K562 (cell line): Measurements from ENCODE around the gene BCL2L1. TPM values are rescaled to one million over a fixed set of nuclear protein-coding genes. Genes with fewer than 3 reads are reported as not detected.

ENCODE experiments used
- GTF2E2 ChIP-seq: fragments of 200-800 bp; sonication (Bioruptor generic); IDR thresholded peaks from 2 replicates; pipeline ENCODE4 v1.6.1; 2016; ENCODE audit warnings: missing genetic modification characterization, missing compliant biosample characterization
- KLF6 ChIP-seq: fragments of 250-450 bp; sonication (Bioruptor Pico); IDR thresholded peaks from 2 replicates; pipeline ENCODE4 v1.4.0; 2020; ENCODE audit warnings: mild to moderate bottlenecking, moderate library complexity, borderline replicate concordance
- MAZ ChIP-seq, 2 experiments: fragments of 450-650 bp in 1 of 2; sonication (generic) in 1 of 2; formaldehyde crosslinking; IDR thresholded peaks in 1 of 2; conservative IDR thresholded peaks in 1 of 2; 2 replicates each; pipeline versions ENCODE4 v1.4.0 to v1.5.0; 2020; ENCODE audit warnings: mild to moderate bottlenecking in 1 of 2, missing genetic modification reagents in 1 of 2
- POLR2B ChIP-seq: fragments of 450-650 bp; IDR thresholded peaks from 2 replicates; pipeline ENCODE4 v1.6.1; 2018; ENCODE audit warnings: low read depth; ENCODE audit not compliant: partially characterized antibody
- RBFOX2 ChIP-seq: fragments of 200-400 bp; formaldehyde crosslinking; IDR thresholded peaks from 2 replicates; pipeline ENCODE4 v1.6.1; 2017; ENCODE audit warnings: low read depth, mild to moderate bottlenecking, low read length, moderate library complexity
- TCF7L2 ChIP-seq: fragments of 150-350 bp; IDR thresholded peaks from 2 replicates; pipeline ENCODE4 v1.6.1; 2016; ENCODE audit warnings: low read depth, mild to moderate bottlenecking, low read length, moderate library complexity
- YY1 ChIP-seq, 3 experiments: IDR thresholded peaks; 2 replicates each; pipeline ENCODE4 v1.6.1; 2011; ENCODE audit warnings: low read length in 2 of 3, mild to moderate bottlenecking in 2 of 3, moderate library complexity in 2 of 3, borderline replicate concordance in 1 of 3, control low read depth in 1 of 3, low read depth in 1 of 3; ENCODE audit not compliant: insufficient read depth in 3 of 3, insufficient replicate concordance in 2 of 3, control insufficient read depth in 1 of 3, insufficient read length in 1 of 3; ENCODE audit errors: extremely low read depth in 1 of 3
- ZNF282 ChIP-seq: sonication (generic); formaldehyde crosslinking; IDR thresholded peaks from 2 replicates; pipeline ENCODE4 v1.8.1; 2023; ENCODE audit warnings: missing genetic modification reagents
- ZNF76 ChIP-seq: fragments of 250-450 bp; sonication (Bioruptor Pico); IDR thresholded peaks from 2 replicates; pipeline ENCODE4 v1.4.0; 2020; ENCODE audit warnings: mild to moderate bottlenecking, moderate library complexity, borderline replicate concordance
- polyA plus RNA-seq, 8 experiments: library from polyadenylated mRNA; depleted of rRNA in 4 of 8; stranded (reverse) in 5 of 8; unstranded in 3 of 8; fragments of >200 nt; fragmentation: Nextera tagmentation in 2 of 8; fragmentation: Illumina TruSeq in 1 of 8; extraction: Ambion mirVana in 2 of 8; extraction: Trizol in 1 of 8; gene quantifications; 2 replicates each; pipeline versions ENCODE4 v1.2.1 to v1.2.3, GENCODE V29; 2011 to 2014; ENCODE audit warnings: inconsistent platforms in 1 of 8, missing spikeins in 1 of 8
- total RNA-seq, 7 experiments: library from RNA; depleted of rRNA in 6 of 7; stranded (reverse); fragments of >200 nt in 6 of 7; fragmentation: Illumina TruSeq in 2 of 7; extraction: Trizol in 2 of 7; gene quantifications; 2 replicates each; pipeline versions ENCODE4 v1.2.1 to v1.2.3, GENCODE V29; 2011 to 2021; ENCODE audit warnings: low replicate concordance in 1 of 7
- TF ChIP-seq, protein P1 (sequence below), 2 experiments: IDR thresholded peaks in 1 of 2; conservative IDR thresholded peaks in 1 of 2; 2 replicates each; pipeline ENCODE4 v1.6.1; 2016; ENCODE audit warnings: low read depth in 2 of 2, mild to moderate bottlenecking in 1 of 2, missing compliant biosample characterization in 1 of 2, missing genetic modification characterization in 1 of 2, moderate library complexity in 1 of 2
- TF ChIP-seq, protein P2 (sequence below): fragments of 450-650 bp; IDR thresholded peaks from 2 replicates; pipeline ENCODE4 v1.6.1; 2018; ENCODE audit not compliant: partially characterized antibody
- TF ChIP-seq, protein P3 (sequence below): fragments of 450-650 bp; IDR thresholded peaks from 2 replicates; pipeline ENCODE4 v1.6.1; 2016; ENCODE audit warnings: low read depth, mild to moderate bottlenecking, moderate library complexity
- TF ChIP-seq, protein P4 (sequence below): fragments of 450-650 bp; IDR thresholded peaks from 2 replicates; pipeline ENCODE4 v1.6.1; 2017; ENCODE audit warnings: antibody characterized with exemption, mild to moderate bottlenecking

BCL2L1 gene
- total and polyA plus RNA-seq, 9 of the 15 experiments (the other 6 are each of a cell fraction or from before 2014, with no cell fraction given), result 3.3 to 182 (median 120) TPM

DNA sequence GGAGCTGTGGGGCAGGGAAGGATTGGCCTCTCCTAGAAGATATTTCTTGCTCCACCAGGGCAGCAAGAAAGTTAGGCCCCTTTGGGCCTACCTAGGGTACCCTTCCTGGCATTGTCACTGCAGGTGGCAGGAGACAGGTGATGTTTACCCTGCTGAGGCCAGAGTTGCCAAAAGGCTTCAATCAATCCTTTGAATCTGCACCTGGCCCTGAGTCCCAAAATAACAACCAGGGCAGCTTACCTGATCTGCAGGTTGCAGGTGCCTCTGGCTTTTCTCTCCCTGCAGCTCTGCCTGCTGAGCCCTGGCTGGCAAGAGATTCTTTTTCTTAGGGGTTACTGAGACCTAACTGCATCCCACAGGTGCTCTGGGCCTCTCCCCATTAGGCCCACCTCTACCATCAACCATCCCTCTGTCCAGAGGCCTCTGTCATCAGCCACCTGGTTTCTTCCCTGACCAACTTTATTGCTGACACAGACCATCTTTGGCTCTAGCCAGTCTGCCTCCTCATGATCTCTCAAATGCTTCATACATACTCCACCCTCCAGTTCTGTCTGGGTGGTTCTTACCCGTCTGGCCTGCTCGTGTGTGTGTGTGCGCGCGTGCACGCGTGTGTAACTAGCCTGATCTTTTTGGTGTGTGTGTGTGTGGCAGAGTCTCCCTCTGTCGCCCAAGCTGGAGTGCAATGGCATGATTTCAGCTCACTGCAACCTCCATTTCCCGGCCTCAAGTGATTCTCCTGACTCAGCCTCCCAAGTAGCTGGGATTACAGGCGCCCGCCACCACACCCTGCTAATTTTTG is 13.7 kb downstream of the BCL2L1 start (continued):
- TF ChIP-seq, protein P1, sequence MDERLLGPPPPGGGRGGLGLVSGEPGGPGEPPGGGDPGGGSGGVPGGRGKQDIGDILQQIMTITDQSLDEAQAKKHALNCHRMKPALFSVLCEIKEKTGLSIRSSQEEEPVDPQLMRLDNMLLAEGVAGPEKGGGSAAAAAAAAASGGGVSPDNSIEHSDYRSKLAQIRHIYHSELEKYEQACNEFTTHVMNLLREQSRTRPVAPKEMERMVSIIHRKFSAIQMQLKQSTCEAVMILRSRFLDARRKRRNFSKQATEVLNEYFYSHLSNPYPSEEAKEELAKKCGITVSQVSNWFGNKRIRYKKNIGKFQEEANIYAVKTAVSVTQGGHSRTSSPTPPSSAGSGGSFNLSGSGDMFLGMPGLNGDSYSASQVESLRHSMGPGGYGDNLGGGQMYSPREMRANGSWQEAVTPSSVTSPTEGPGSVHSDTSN (CRISPR knock-in tag; IDR thresholded peaks at IDR 0.05; ENCODE audit: low read depth), result no peak
- TF ChIP-seq, protein P1 (tag; conservative IDR thresholded peaks at IDR 0.05; ENCODE audit: low read depth), result no peak
- TF ChIP-seq ZNF76 (CRISPR knock-in tag) (no peak), KLF6 (CRISPR knock-in tag) (no peak), MAZ (CRISPR knock-in tag; conservative IDR thresholded peaks at IDR 0.05 in 1 of 2, IDR thresholded peaks at IDR 0.05 in 1 of 2) (0 out of 4 replicates have a peak, but pooled peaks of 1 of the 2 experiments have one; percentile 15), ZNF282 (CRISPR knock-in tag) (no peak), GTF2E2 (tag) (no peak), YY1 (IDR thresholded peaks at IDR 0.05; ENCODE audit: borderline replicate concordance in 1 of 3, control insufficient read depth in 1 of 3, extremely low read depth in 1 of 3, insufficient read depth in 3 of 3, insufficient read length in 1 of 3, insufficient replicate concordance in 2 of 3, low read depth in 1 of 3, low read length in 2 of 3) (no peak), POLR2B (no peak), RBFOX2 (peak; percentile 49), TCF7L2 (no peak)
- TF ChIP-seq, protein P2, sequence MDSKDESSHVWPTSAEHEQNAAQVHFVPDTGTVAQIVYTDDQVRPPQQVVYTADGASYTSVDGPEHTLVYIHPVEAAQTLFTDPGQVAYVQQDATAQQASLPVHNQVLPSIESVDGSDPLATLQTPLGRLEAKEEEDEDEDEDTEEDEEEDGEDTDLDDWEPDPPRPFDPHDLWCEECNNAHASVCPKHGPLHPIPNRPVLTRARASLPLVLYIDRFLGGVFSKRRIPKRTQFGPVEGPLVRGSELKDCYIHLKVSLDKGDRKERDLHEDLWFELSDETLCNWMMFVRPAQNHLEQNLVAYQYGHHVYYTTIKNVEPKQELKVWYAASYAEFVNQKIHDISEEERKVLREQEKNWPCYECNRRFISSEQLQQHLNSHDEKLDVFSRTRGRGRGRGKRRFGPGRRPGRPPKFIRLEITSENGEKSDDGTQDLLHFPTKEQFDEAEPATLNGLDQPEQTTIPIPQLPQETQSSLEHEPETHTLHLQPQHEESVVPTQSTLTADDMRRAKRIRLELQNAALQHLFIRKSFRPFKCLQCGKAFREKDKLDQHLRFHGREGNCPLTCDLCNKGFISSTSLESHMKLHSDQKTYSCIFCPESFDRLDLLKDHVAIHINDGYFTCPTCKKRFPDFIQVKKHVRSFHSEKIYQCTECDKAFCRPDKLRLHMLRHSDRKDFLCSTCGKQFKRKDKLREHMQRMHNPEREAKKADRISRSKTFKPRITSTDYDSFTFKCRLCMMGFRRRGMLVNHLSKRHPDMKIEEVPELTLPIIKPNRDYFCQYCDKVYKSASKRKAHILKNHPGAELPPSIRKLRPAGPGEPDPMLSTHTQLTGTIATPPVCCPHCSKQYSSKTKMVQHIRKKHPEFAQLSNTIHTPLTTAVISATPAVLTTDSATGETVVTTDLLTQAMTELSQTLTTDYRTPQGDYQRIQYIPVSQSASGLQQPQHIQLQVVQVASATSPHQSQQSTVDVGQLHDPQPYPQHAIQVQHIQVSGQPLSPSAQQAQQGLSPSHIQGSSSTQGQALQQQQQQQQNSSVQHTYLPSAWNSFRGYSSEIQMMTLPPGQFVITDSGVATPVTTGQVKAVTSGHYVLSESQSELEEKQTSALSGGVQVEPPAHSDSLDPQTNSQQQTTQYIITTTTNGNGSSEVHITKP, result peak; percentile 70
- TF ChIP-seq, protein P3, sequence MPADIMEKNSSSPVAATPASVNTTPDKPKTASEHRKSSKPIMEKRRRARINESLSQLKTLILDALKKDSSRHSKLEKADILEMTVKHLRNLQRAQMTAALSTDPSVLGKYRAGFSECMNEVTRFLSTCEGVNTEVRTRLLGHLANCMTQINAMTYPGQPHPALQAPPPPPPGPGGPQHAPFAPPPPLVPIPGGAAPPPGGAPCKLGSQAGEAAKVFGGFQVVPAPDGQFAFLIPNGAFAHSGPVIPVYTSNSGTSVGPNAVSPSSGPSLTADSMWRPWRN, result no peak
- TF ChIP-seq, protein P4, sequence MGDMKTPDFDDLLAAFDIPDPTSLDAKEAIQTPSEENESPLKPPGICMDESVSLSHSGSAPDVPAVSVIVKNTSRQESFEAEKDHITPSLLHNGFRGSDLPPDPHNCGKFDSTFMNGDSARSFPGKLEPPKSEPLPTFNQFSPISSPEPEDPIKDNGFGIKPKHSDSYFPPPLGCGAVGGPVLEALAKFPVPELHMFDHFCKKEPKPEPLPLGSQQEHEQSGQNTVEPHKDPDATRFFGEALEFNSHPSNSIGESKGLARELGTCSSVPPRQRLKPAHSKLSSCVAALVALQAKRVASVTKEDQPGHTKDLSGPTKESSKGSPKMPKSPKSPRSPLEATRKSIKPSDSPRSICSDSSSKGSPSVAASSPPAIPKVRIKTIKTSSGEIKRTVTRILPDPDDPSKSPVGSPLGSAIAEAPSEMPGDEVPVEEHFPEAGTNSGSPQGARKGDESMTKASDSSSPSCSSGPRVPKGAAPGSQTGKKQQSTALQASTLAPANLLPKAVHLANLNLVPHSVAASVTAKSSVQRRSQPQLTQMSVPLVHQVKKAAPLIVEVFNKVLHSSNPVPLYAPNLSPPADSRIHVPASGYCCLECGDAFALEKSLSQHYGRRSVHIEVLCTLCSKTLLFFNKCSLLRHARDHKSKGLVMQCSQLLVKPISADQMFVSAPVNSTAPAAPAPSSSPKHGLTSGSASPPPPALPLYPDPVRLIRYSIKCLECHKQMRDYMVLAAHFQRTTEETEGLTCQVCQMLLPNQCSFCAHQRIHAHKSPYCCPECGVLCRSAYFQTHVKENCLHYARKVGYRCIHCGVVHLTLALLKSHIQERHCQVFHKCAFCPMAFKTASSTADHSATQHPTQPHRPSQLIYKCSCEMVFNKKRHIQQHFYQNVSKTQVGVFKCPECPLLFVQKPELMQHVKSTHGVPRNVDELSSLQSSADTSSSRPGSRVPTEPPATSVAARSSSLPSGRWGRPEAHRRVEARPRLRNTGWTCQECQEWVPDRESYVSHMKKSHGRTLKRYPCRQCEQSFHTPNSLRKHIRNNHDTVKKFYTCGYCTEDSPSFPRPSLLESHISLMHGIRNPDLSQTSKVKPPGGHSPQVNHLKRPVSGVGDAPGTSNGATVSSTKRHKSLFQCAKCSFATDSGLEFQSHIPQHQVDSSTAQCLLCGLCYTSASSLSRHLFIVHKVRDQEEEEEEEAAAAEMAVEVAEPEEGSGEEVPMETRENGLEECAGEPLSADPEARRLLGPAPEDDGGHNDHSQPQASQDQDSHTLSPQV, result peak; percentile 27; the same call in 1 of the 2 replicates
